IMR-90 (cell line): Measurements from ENCODE around the gene SUCLA2. TPM values are rescaled to one million over a fixed set of nuclear protein-coding genes. Genes with fewer than 3 reads are reported as not detected.

Experiments used
- ATAC-seq: fragments of 200-7000 bp; cut with Tn5 transposase; 2 replicates; pipeline ENCODE4 v1.9.1; 2020; ENCODE audit warnings: low read depth, mild to moderate bottlenecking, moderate library complexity
- BruUV-seq: library from RNA; stranded (reverse); fragments of 400-500 nt; replicated peaks from 2 replicates; lab custom pipeline; 2021; lab: Mats Ljungman, UMichigan
- CTCF ChIA-PET: fragments of 300-600 bp; formaldehyde crosslinking; extraction: SDS; loops from one replicate; lab custom pipeline; 2021; ENCODE audit warnings: antibody characterized with exemption; lab: Yijun Ruan, JAX
- POLR2A ChIA-PET: fragments of 300-600 bp; sonication (Branson Sonifier 250); formaldehyde crosslinking; loops from one replicate; lab custom pipeline; 2022; ENCODE audit warnings: antibody characterized with exemption; ENCODE audit not compliant: unreplicated experiment; lab: Charles Lee
- DNase-seq: peaks from one replicate; pipeline ENCODE4 v3.0.0; 2013
- H2AFZ ChIP-seq: replicated peaks from 2 replicates; pipeline ENCODE3; 2013; ENCODE audit warnings: low read length, mild to moderate bottlenecking; ENCODE audit not compliant: poor library complexity
- H2AK5ac ChIP-seq: 2 replicates; pipeline ENCODE4 v1.6.1; 2013; ENCODE audit warnings: low read depth, low read length, inconsistent platforms
- H2AK9ac ChIP-seq: replicated peaks from 2 replicates; pipeline ENCODE3; 2013; ENCODE audit warnings: mild to moderate bottlenecking, low read depth, low read length, moderate library complexity; ENCODE audit not compliant: poor library complexity
- H2BK120ac ChIP-seq: 2 replicates; pipeline ENCODE4 v1.6.1; 2013; ENCODE audit warnings: low read depth, low read length, inconsistent platforms
- H2BK15ac ChIP-seq: 3 replicates; pipeline ENCODE4 v1.6.1; 2013; ENCODE audit warnings: low read depth, low read length, inconsistent platforms
- H2BK20ac ChIP-seq: 2 replicates; pipeline ENCODE4 v1.6.1; 2013; ENCODE audit warnings: low read depth, mild to moderate bottlenecking, inconsistent platforms, low read length, moderate library complexity
- H2BK5ac ChIP-seq: 2 replicates; pipeline ENCODE4 v1.6.1; 2013; ENCODE audit warnings: mild to moderate bottlenecking, low read depth, low read length, inconsistent platforms; ENCODE audit not compliant: poor library complexity, severe bottlenecking
- H3K14ac ChIP-seq: replicated peaks from 2 replicates; pipeline ENCODE4 v1.6.1; 2013; ENCODE audit warnings: low read depth, low read length, inconsistent platforms
- H3K18ac ChIP-seq: 2 replicates; pipeline ENCODE4 v1.6.1; 2013; ENCODE audit warnings: low read depth, low read length, control low read depth
- H3K23ac ChIP-seq: 2 replicates; pipeline ENCODE4 v1.6.1; 2013; ENCODE audit warnings: low read depth, low read length, inconsistent platforms
- H3K27ac ChIP-seq: 2 replicates; pipeline ENCODE4 v1.5.1; 2013; ENCODE audit warnings: mild to moderate bottlenecking, control low read depth, low read length; ENCODE audit not compliant: insufficient read depth
- H3K27me3 ChIP-seq: 2 replicates; pipeline ENCODE4 v1.6.1; 2013; ENCODE audit warnings: low read length; ENCODE audit not compliant: control insufficient read depth, insufficient read depth
- H3K36me3 ChIP-seq: 2 replicates; pipeline ENCODE4 v1.6.1; 2013; ENCODE audit warnings: low read length, mixed read lengths; ENCODE audit not compliant: control insufficient read depth, insufficient read depth
- H3K4ac ChIP-seq: 2 replicates; pipeline ENCODE4 v1.6.1; 2013; ENCODE audit warnings: low read depth, low read length, inconsistent platforms
- H3K4me1 ChIP-seq: 2 replicates; pipeline ENCODE4 v1.6.1; 2013; ENCODE audit warnings: low read length, mixed read lengths; ENCODE audit not compliant: control insufficient read depth, insufficient read depth
- H3K4me2 ChIP-seq: 2 replicates; pipeline ENCODE4 v1.6.1; 2013; ENCODE audit warnings: low read depth, mild to moderate bottlenecking, control low read depth, low read length, moderate library complexity
- H3K4me3 ChIP-seq: 2 replicates; pipeline ENCODE4 v1.5.1; 2013; ENCODE audit warnings: low read depth, mild to moderate bottlenecking, control low read depth, low read length, moderate library complexity; ENCODE audit not compliant: insufficient read depth
- H3K56ac ChIP-seq: 2 replicates; pipeline ENCODE4 v1.6.1; 2013; ENCODE audit warnings: low read length, inconsistent platforms; ENCODE audit not compliant: insufficient read depth; ENCODE audit errors: extremely low read depth
- H3K79me1 ChIP-seq, 2 experiments: 2 replicates each; pipeline ENCODE4 v1.6.1; 2013; ENCODE audit warnings: low read length in 2 of 2, inconsistent platforms in 1 of 2, low read depth in 1 of 2
- H3K9ac ChIP-seq: 2 replicates; pipeline ENCODE4 v1.6.1; 2013; ENCODE audit warnings: low read depth, low read length, control low read depth
- H3K9me1 ChIP-seq: 2 replicates; pipeline ENCODE4 v1.6.1; 2013; ENCODE audit warnings: low read length, inconsistent platforms; ENCODE audit not compliant: insufficient read depth
- H3K9me3 ChIP-seq: 2 replicates; pipeline ENCODE4 v1.6.1; 2013; ENCODE audit warnings: low read length; ENCODE audit not compliant: control insufficient read depth, insufficient read depth
- H4K20me1 ChIP-seq: 2 replicates; pipeline ENCODE4 v1.6.1; 2013; ENCODE audit warnings: low read length, inconsistent platforms; ENCODE audit not compliant: insufficient read depth
- H4K5ac ChIP-seq: 2 replicates; pipeline ENCODE4 v1.6.1; 2013; ENCODE audit warnings: mild to moderate bottlenecking, low read depth, low read length, control low read depth
- H4K8ac ChIP-seq, 2 experiments: 2 replicates each; pipeline ENCODE4 v1.6.1; 2013; ENCODE audit warnings: low read depth in 2 of 2, low read length in 2 of 2, control low read depth in 1 of 2, inconsistent platforms in 1 of 2
- H4K91ac ChIP-seq: 2 replicates; pipeline ENCODE4 v1.6.1; 2013; ENCODE audit warnings: low read depth, low read length, inconsistent platforms; ENCODE audit not compliant: insufficient read depth
- BHLHE40 ChIP-seq: fragments of 150-350 bp; IDR thresholded peaks from 2 replicates; pipeline ENCODE4 v1.6.1; 2016; ENCODE audit warnings: mild to moderate bottlenecking, low read depth, low read length
- CEBPB ChIP-seq: IDR thresholded peaks from 2 replicates; pipeline ENCODE4 v1.6.1; 2012; ENCODE audit warnings: low read depth, low read length, improper control_type of control experiment
- CHD1 ChIP-seq: IDR thresholded peaks from 2 replicates; pipeline ENCODE4 v1.6.1; 2012; ENCODE audit warnings: low read depth, low read length, improper control_type of control experiment
- FOS ChIP-seq: fragments of 150-350 bp; IDR thresholded peaks from 2 replicates; pipeline ENCODE4 v1.6.1; 2016; ENCODE audit warnings: low read depth, low read length
- MAFK ChIP-seq: IDR thresholded peaks from 2 replicates; pipeline ENCODE4 v1.6.1; 2012; ENCODE audit warnings: low read depth, low read length, improper control_type of control experiment
- MAZ ChIP-seq: IDR thresholded peaks from 2 replicates; pipeline ENCODE4 v1.6.1; 2012; ENCODE audit warnings: low read depth, mild to moderate bottlenecking, low read length, improper control_type of control experiment, moderate library complexity, borderline replicate concordance
- MXI1 ChIP-seq: IDR thresholded peaks from 2 replicates; pipeline ENCODE4 v1.6.1; 2012; ENCODE audit warnings: low read depth, mild to moderate bottlenecking, low read length, moderate library complexity, borderline replicate concordance
- NFE2L2 ChIP-seq: fragments of 150-350 bp; IDR thresholded peaks from 2 replicates; pipeline ENCODE4 v1.6.1; 2016; ENCODE audit warnings: low read depth, mild to moderate bottlenecking, low read length
- POLR2A ChIP-seq: IDR thresholded peaks from 2 replicates; pipeline ENCODE4 v1.6.1; 2012; ENCODE audit warnings: mild to moderate bottlenecking, low read depth, low read length
- RAD21 ChIP-seq: IDR thresholded peaks from 2 replicates; pipeline ENCODE4 v1.6.1; 2012; ENCODE audit warnings: low read length, improper control_type of control experiment
- RCOR1 ChIP-seq: IDR thresholded peaks from 2 replicates; pipeline ENCODE4 v1.6.1; 2012; ENCODE audit warnings: mild to moderate bottlenecking, low read length, improper control_type of control experiment; ENCODE audit not compliant: insufficient replicate concordance
- RFX5 ChIP-seq: IDR thresholded peaks from 2 replicates; pipeline ENCODE4 v1.8.0; 2012; ENCODE audit warnings: low read depth, mild to moderate bottlenecking, low read length, moderate library complexity
- SMC3 ChIP-seq: fragments of 150-350 bp; IDR thresholded peaks from 2 replicates; pipeline ENCODE4 v1.6.1; 2016; ENCODE audit warnings: low read depth, mild to moderate bottlenecking, antibody characterized with exemption, low read length, moderate library complexity
- WGBS, 2 experiments: methylation state at CpG; one replicate each; pipeline versions ENCODE4 v1.1.5 to v1.1.7; 2013; ENCODE audit warnings: missing lambda C conversion rate in 2 of 2; ENCODE audit not compliant: insufficient read length in 1 of 2; ENCODE audit errors: extremely low coverage in 2 of 2; 5-methylcytosine and 5-hydroxymethylcytosine counted together
- dilution Hi-C: fragments of 300-500 bp; cut with HindIII; formaldehyde crosslinking; loops from one replicate; pipeline ENCODE4 v1.14.3; 2018; ENCODE audit warnings: low sequenced_read_pairs; ENCODE audit not compliant: unreplicated experiment
- in situ Hi-C: fragments of 300-500 bp; cut with MboI; formaldehyde crosslinking; loops from 3 replicates; pipeline ENCODE4 v1.14.3; 2019; ENCODE audit warnings: low sequenced_read_pairs, inconsistent platforms, mixed read lengths
- intact Hi-C: fragments of 100-400 bp; cut with micrococcal nuclease; formaldehyde crosslinking; loops from 2 replicates; pipeline ENCODE4 v1.10.0; 2022
- polyA plus RNA-seq, 3 experiments: library from polyadenylated mRNA; depleted of rRNA; stranded (reverse); fragments of >200 nt; gene quantifications; 2 replicates each; pipeline ENCODE4 v1.2.3, GENCODE V29; 2012; ENCODE audit warnings: low replicate concordance in 1 of 3
- total RNA-seq: library from RNA; depleted of rRNA; stranded (reverse); fragments of >200 nt; gene quantifications from 2 replicates; pipeline ENCODE4 v1.2.3, GENCODE V29; 2012
- TF ChIP-seq, protein P1 (sequence below): conservative IDR thresholded peaks from 2 replicates; pipeline ENCODE4 v1.5.1; 2012; ENCODE audit warnings: mild to moderate bottlenecking, low read depth, low read length, improper control_type of control experiment
- TF ChIP-seq, protein P2 (sequence below): fragments of 150-350 bp; IDR thresholded peaks from 2 replicates; pipeline ENCODE4 v1.6.1; 2016; ENCODE audit warnings: low read depth, mild to moderate bottlenecking, low read length, moderate library complexity, borderline replicate concordance
- TF ChIP-seq, protein P3 (sequence below): fragments of 150-350 bp; IDR thresholded peaks from 2 replicates; pipeline ENCODE4 v1.6.1; 2017; ENCODE audit warnings: mild to moderate bottlenecking, antibody characterized with exemption, low read length, low read depth

The SUCLA2 gene
- total and polyA plus RNA-seq, 2 of the 4 experiments (the other 2 are of a cell fraction) = 31.5 to 36.1 TPM

DNA sequence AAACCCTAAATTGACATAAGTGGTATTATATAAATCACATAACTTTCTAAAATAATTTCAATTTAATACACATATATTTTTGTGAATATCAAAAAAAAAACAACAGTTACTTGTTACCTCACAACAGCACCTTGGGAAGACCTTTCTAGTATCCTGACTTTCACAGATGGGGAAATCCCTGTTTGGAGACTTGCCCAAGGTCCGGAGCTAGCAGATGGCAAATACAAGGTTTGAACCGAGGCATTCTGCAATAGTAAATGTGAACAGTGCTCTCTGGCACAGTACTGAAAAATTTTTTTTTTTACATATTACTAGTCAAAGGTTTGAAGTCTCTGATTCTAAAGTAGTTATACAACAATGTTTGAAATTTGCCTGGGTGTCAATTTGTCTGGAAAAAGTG lies 104.5 kb downstream of the SUCLA2 start:
- Histone ChIP-seq H4K20me1 (no peaks in the 10 kb centered on the region), H3K9ac (no peak overlapping the region), H3K4me1 (peaks cover 2% of the 10 kb centered on the region; the same call in 1 of the 2 replicates), H4K91ac (no peak overlapping the region), H3K27me3 (no peaks in the 10 kb centered on the region), H2BK15ac (no peak overlapping the region), H3K4ac (no peak overlapping the region), H3K14ac (no peak overlapping the region), H3K79me1 (no peaks in the 10 kb centered on the region), H3K9me1 (no peaks in the 10 kb centered on the region), H3K9me3 (no peaks in the 10 kb centered on the region), H3K18ac (no peak overlapping the region), H3K56ac (no peak overlapping the region), H3K23ac (no peak overlapping the region), H2BK20ac (no peak overlapping the region), H2BK120ac (no peak overlapping the region), H3K27ac (no peak overlapping the region), H3K36me3 (no peaks in the 10 kb centered on the region), H2BK5ac (no peak overlapping the region), H3K4me2 (no peak overlapping the region), H2AFZ (no peak overlapping the region), H4K5ac (no peak overlapping the region), H2AK9ac (no peak overlapping the region), H3K4me3 (no peak overlapping the region), H2AK5ac (no peak overlapping the region), H4K8ac (no peak overlapping the region)
- WGBS, 2 experiments = no CpG with 5 or more reads among the region's 2 CpGs
- intact Hi-C loops = no loop called here
- no TSS peak for BruUV-seq
- dilution Hi-C loops = no loop called here
- ChIA-PET CTCF (no interaction called here), POLR2A (no interaction called here)
- in situ Hi-C loops = no loop called here
- no peak for DNase-seq
- no peak for TF ChIP-seq NFE2L2
- no peak for TF ChIP-seq RAD21
- TF ChIP-seq RCOR1 = no peak
- no peak for TF ChIP-seq CHD1
- TF ChIP-seq FOS = no peak
- TF ChIP-seq, protein P1, sequence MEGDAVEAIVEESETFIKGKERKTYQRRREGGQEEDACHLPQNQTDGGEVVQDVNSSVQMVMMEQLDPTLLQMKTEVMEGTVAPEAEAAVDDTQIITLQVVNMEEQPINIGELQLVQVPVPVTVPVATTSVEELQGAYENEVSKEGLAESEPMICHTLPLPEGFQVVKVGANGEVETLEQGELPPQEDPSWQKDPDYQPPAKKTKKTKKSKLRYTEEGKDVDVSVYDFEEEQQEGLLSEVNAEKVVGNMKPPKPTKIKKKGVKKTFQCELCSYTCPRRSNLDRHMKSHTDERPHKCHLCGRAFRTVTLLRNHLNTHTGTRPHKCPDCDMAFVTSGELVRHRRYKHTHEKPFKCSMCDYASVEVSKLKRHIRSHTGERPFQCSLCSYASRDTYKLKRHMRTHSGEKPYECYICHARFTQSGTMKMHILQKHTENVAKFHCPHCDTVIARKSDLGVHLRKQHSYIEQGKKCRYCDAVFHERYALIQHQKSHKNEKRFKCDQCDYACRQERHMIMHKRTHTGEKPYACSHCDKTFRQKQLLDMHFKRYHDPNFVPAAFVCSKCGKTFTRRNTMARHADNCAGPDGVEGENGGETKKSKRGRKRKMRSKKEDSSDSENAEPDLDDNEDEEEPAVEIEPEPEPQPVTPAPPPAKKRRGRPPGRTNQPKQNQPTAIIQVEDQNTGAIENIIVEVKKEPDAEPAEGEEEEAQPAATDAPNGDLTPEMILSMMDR = no peak
- no peak for TF ChIP-seq MXI1
- TF ChIP-seq MAFK = no peak
- TF ChIP-seq CEBPB = no peak
- no peak for TF ChIP-seq BHLHE40
- no peak for TF ChIP-seq MAZ
- TF ChIP-seq, protein P2, sequence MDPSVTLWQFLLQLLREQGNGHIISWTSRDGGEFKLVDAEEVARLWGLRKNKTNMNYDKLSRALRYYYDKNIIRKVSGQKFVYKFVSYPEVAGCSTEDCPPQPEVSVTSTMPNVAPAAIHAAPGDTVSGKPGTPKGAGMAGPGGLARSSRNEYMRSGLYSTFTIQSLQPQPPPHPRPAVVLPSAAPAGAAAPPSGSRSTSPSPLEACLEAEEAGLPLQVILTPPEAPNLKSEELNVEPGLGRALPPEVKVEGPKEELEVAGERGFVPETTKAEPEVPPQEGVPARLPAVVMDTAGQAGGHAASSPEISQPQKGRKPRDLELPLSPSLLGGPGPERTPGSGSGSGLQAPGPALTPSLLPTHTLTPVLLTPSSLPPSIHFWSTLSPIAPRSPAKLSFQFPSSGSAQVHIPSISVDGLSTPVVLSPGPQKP = no peak
- no peak for TF ChIP-seq RFX5
- no peak for TF ChIP-seq SMC3
- no peak for TF ChIP-seq POLR2A
- TF ChIP-seq, protein P3, sequence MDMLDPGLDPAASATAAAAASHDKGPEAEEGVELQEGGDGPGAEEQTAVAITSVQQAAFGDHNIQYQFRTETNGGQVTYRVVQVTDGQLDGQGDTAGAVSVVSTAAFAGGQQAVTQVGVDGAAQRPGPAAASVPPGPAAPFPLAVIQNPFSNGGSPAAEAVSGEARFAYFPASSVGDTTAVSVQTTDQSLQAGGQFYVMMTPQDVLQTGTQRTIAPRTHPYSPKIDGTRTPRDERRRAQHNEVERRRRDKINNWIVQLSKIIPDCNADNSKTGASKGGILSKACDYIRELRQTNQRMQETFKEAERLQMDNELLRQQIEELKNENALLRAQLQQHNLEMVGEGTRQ = no peak
- ATAC-seq = no peak
